ENCODE results near the gene RAB9A. TPM values are rescaled to one million over a fixed set of nuclear protein-coding genes. Genes with fewer than 3 reads are reported as not detected.

The RAB9A gene
- total RNA-seq, 1 experiment from 2014 or later, result 25.8 TPM

GRCh38 chrX:13703135-13703534, 14.2 kb downstream of the RAB9A start:
- no peak for TF ChIP-seq CTCF (conservative IDR thresholded peaks at IDR 0.05; ENCODE audit: low read depth, low read length)
- TF ChIP-seq EZH2 (IDR thresholded peaks at IDR 0.05; ENCODE audit: borderline replicate concordance, low read depth, low read length, poor library complexity, severe bottlenecking), result no peak
- peaks cover 15% of the 10 kb centered on the region for H3K4me1 ChIP-seq (ENCODE audit: insufficient read depth, low read length, poor library complexity, severe bottlenecking)
- H3K27me3 ChIP-seq (replicated peaks; ENCODE audit: insufficient read depth, low read depth, low read length, poor library complexity), result no peaks in the 10 kb centered on the region
- intact Hi-C loops (cut with micrococcal nuclease; ENCODE audit: unreplicated experiment), result no loop called here
- no peaks in the 10 kb centered on the region for H3K9me3 ChIP-seq (ENCODE audit: low read depth, low read length, poor library complexity, severe bottlenecking)
- no TSS peak for BruUV-seq (replicated peaks)
- ChIA-PET POLR2A (ENCODE audit: low non-redundant PET) (no interaction called here), CTCF (no interaction called here)
- H3K27ac ChIP-seq (ENCODE audit: low read depth, low read length, poor library complexity, severe bottlenecking), result no peak overlapping the region
- no peak for DNase-seq (ENCODE audit: low spot score)
- H3K4me3 ChIP-seq (ENCODE audit: low read depth, low read length, poor library complexity, severe bottlenecking), result no peak overlapping the region
- peaks cover under 1% of the 10 kb centered on the region for H3K36me3 ChIP-seq (ENCODE audit: insufficient read depth, low read length, poor library complexity, severe bottlenecking)

- peaks cover 2% of the 10 kb centered on the region for H3K36me3 ChIP-seq (ENCODE audit: insufficient read depth, low read length, poor library complexity, severe bottlenecking)
- ChIA-PET POLR2A (ENCODE audit: low non-redundant PET) (no interaction called here), CTCF (no interaction called here)
- no peaks in the 10 kb centered on the region for H3K9me3 ChIP-seq (ENCODE audit: low read depth, low read length, poor library complexity, severe bottlenecking)
- DNase-seq (ENCODE audit: low spot score), result no peak
- peaks cover 11% of the 10 kb centered on the region for H3K4me1 ChIP-seq (ENCODE audit: insufficient read depth, low read length, poor library complexity, severe bottlenecking)
- intact Hi-C loops (cut with micrococcal nuclease; ENCODE audit: unreplicated experiment), result no loop called here
- no peaks in the 10 kb centered on the region for H3K27me3 ChIP-seq (replicated peaks; ENCODE audit: insufficient read depth, low read depth, low read length, poor library complexity)
- no peak for TF ChIP-seq CTCF (conservative IDR thresholded peaks at IDR 0.05; ENCODE audit: low read depth, low read length)
- H3K27ac ChIP-seq (ENCODE audit: low read depth, low read length, poor library complexity, severe bottlenecking), result no peak overlapping the region
- no TSS peak for BruUV-seq (replicated peaks)
- H3K4me3 ChIP-seq (ENCODE audit: low read depth, low read length, poor library complexity, severe bottlenecking), result no peak overlapping the region
These were observed 14.7 kb downstream of the RAB9A start for GRCh38 chrX:13703589-13703988.

- CTCF ChIA-PET, result no interaction called here
- no peaks in the 10 kb centered on the region for H3K27me3 ChIP-seq (replicated peaks; ENCODE audit: insufficient read depth, low read depth, low read length, poor library complexity)
- no TSS peak for BruUV-seq (replicated peaks)
- no peak for TF ChIP-seq EZH2 (IDR thresholded peaks at IDR 0.05; ENCODE audit: borderline replicate concordance, low read depth, low read length, poor library complexity, severe bottlenecking)
- no peak for TF ChIP-seq CTCF (conservative IDR thresholded peaks at IDR 0.05; ENCODE audit: low read depth, low read length)
- peaks cover 23% of the 10 kb centered on the region for H3K36me3 ChIP-seq (ENCODE audit: insufficient read depth, low read length, poor library complexity, severe bottlenecking)
- H3K4me3 ChIP-seq (ENCODE audit: low read depth, low read length, poor library complexity, severe bottlenecking), result no peak overlapping the region
- DNase-seq (ENCODE audit: low spot score), result no peak
- H3K27ac ChIP-seq (ENCODE audit: low read depth, low read length, poor library complexity, severe bottlenecking), result no peak overlapping the region
- no peaks in the 10 kb centered on the region for H3K9me3 ChIP-seq (ENCODE audit: low read depth, low read length, poor library complexity, severe bottlenecking)
- H3K4me1 ChIP-seq (ENCODE audit: insufficient read depth, low read length, poor library complexity, severe bottlenecking), result no peaks in the 10 kb centered on the region
- POLR2A ChIA-PET (ENCODE audit: low non-redundant PET), result no interaction called here
- intact Hi-C loops (cut with micrococcal nuclease; ENCODE audit: unreplicated experiment), result no loop called here
These were observed 22.2 kb downstream of the RAB9A start for GRCh38 chrX:13711141-13711540.
